Type B pancreatic cell (in vitro differentiated cells): ENCODE data around the gene MPP1. TPM values are rescaled to one million over a fixed set of nuclear protein-coding genes. Genes with fewer than 3 reads are reported as not detected.

Experiments used
- DNase-seq: peaks from one replicate; pipeline ENCODE4 v3.0.0; 2021; ENCODE audit warnings: mixed read lengths; ENCODE audit not compliant: unreplicated experiment; ENCODE audit errors: extremely low spot score
- H3K27ac Mint-ChIP-seq: 2 replicates; pipeline ENCODE4 v1.8.0; 2021; ENCODE audit warnings: mild to moderate bottlenecking, mixed read lengths
- H3K27me3 Mint-ChIP-seq: 2 replicates; pipeline ENCODE4 v1.8.0; 2021; ENCODE audit warnings: mixed read lengths
- H3K36me3 Mint-ChIP-seq: 2 replicates; pipeline ENCODE4 v1.8.0; 2021; ENCODE audit warnings: mixed read lengths
- H3K4me1 Mint-ChIP-seq: one replicate; pipeline ENCODE4 v1.8.0; 2021; ENCODE audit warnings: mixed read lengths; ENCODE audit not compliant: unreplicated experiment
- H3K4me3 Mint-ChIP-seq: 2 replicates; pipeline ENCODE4 v1.8.0; 2021; ENCODE audit warnings: mild to moderate bottlenecking, mixed read lengths
- H3K9me3 Mint-ChIP-seq: 2 replicates; pipeline ENCODE4 v1.8.0; 2021; ENCODE audit warnings: mixed read lengths
- total RNA-seq: library from RNA; stranded (reverse); gene quantifications from 2 replicates; pipeline ENCODE4 v1.2.1, GENCODE V29; 2021; ENCODE audit warnings: low replicate concordance
- TF ChIP-seq, protein P1 (sequence below): fragments of 200-600 bp; sonication (generic); conservative IDR thresholded peaks from 2 replicates; pipeline ENCODE4 v1.5.0; 2021; ENCODE audit warnings: antibody characterized with exemption, mild to moderate bottlenecking

The MPP1 gene
- total RNA-seq, 1 donor from 2014 or later: 13.8 TPM

DNA sequence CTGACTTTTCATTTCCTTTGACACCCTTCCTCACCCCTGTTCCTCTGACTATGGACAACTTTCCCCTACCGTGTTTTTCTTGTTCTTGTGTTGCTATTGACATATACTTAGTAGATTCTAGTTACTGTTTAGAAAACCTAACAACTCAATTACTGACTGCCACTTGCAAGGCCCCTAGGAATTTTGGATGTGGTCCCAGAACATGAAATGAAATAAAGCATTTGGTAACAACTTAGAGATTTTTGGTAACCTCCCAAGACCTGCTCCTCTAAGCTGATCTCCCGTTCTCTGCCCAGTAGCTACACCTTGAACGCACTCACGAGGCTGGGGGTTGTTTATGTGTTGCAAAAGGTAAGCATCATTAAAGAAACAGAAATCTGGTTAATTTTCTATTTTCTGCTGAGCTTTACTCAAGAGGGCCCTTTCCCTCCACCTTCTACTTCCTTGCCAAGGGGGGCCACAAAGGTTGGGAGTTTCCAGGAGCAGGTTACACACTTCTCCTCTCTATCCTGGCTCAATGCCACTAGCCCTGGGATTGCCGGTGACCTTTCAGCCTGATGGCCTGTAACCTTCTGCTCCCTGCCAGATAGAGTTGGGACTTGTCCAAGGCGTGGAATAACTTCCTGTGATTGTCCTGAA, 74.9 kb downstream of the MPP1 start:
- H3K9me3 Mint-ChIP-seq: no peaks in the 10 kb centered on the region
- H3K27me3 Mint-ChIP-seq: no peaks in the 10 kb centered on the region
- DNase-seq: no peak
- H3K4me1 Mint-ChIP-seq: no peaks in the 10 kb centered on the region
- H3K4me3 Mint-ChIP-seq: no peak overlapping the region
- no peaks in the 10 kb centered on the region for H3K36me3 Mint-ChIP-seq
- no peak overlapping the region for H3K27ac Mint-ChIP-seq
- TF ChIP-seq, protein P1, sequence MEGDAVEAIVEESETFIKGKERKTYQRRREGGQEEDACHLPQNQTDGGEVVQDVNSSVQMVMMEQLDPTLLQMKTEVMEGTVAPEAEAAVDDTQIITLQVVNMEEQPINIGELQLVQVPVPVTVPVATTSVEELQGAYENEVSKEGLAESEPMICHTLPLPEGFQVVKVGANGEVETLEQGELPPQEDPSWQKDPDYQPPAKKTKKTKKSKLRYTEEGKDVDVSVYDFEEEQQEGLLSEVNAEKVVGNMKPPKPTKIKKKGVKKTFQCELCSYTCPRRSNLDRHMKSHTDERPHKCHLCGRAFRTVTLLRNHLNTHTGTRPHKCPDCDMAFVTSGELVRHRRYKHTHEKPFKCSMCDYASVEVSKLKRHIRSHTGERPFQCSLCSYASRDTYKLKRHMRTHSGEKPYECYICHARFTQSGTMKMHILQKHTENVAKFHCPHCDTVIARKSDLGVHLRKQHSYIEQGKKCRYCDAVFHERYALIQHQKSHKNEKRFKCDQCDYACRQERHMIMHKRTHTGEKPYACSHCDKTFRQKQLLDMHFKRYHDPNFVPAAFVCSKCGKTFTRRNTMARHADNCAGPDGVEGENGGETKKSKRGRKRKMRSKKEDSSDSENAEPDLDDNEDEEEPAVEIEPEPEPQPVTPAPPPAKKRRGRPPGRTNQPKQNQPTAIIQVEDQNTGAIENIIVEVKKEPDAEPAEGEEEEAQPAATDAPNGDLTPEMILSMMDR: no peak

DNA sequence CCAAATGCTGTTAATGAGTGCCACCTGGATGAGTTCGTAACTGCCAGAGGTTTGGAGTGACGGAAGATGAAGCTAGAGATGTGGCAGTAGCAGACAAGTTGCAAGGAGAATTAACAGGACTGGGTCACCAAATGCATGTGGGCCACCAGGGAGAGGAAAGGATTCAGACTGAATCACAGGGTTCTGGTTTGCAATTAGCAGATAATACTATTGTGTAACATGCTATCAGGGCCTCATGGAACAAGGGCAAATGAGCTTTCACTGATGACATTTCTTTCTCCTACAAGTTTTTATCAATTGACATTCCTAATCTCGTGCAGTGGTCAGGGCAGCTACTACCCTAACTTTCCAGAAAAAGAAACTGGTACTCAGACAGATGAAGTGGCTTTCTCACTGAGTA, 75.8 kb downstream of the MPP1 start:
- TF ChIP-seq, protein P1: no peak
- no peaks in the 10 kb centered on the region for H3K4me1 Mint-ChIP-seq

More for the DNA sequence above, 75.8 kb downstream of the MPP1 start:
- H3K36me3 Mint-ChIP-seq: no peaks in the 10 kb centered on the region
- no peak overlapping the region for H3K27ac Mint-ChIP-seq
- H3K9me3 Mint-ChIP-seq: no peaks in the 10 kb centered on the region
- no peaks in the 10 kb centered on the region for H3K27me3 Mint-ChIP-seq
- DNase-seq: no peak
- no peak overlapping the region for H3K4me3 Mint-ChIP-seq

Other genes starting within 250 kb of the MPP1 start
- gene CTAG1A, start 220.4 kb downstream of the MPP1 start, total RNA-seq: not detected in 2 replicates
- gene CTAG1B, start 186.2 kb downstream of the MPP1 start, total RNA-seq: not detected in 2 replicates
- not detected in 2 replicates for gene CTAG2, start 151.9 kb downstream of the MPP1 start, total RNA-seq
- 0.19 TPM in 1 of 2 replicates, not detected in the other for gene GAB3, start 54.4 kb downstream of the MPP1 start, total RNA-seq
- 52.0 and 62.7 TPM in 2 replicates for gene DKC1, start 42.6 kb downstream of the MPP1 start, total RNA-seq
- gene SMIM9, start 29.2 kb upstream of the MPP1 start, total RNA-seq: not detected in 2 replicates
- 16.1 and 20.7 TPM in 2 replicates for gene F8A1, start 80.9 kb upstream of the MPP1 start, total RNA-seq
- gene F8, start 217.2 kb upstream of the MPP1 start, total RNA-seq: 1.1 and 1.3 TPM in 2 replicates
- gene FUNDC2, start 221.4 kb upstream of the MPP1 start, total RNA-seq: 65.0 and 76.5 TPM in 2 replicates